Left kidney (tissue), 1 donor: Measurements from ENCODE around the gene KATNB1. TPM values are rescaled to one million over a fixed set of nuclear protein-coding genes. Genes with fewer than 3 reads are reported as not detected.

Experiments used
- polyA plus RNA-seq: library from polyadenylated mRNA; unstranded; fragments of 120-200 nt; gene quantifications from one replicate; pipeline ENCODE4 v1.2.1, GENCODE V29; 2013; ENCODE audit not compliant: insufficient read length

Gene KATNB1
- polyA plus RNA-seq, 1 donor = 21.3 TPM

Other genes with a start within 250 kb of the KATNB1 start
- gene DOK4, start 249.3 kb upstream of the KATNB1 start, polyA plus RNA-seq = 27.8 TPM
- 13.9 TPM for gene CCDC102A, start 199.2 kb upstream of the KATNB1 start, polyA plus RNA-seq
- 1.3 TPM for gene ADGRG5, start 193.1 kb upstream of the KATNB1 start, polyA plus RNA-seq
- gene ADGRG1, start 107.1 kb upstream of the KATNB1 start, polyA plus RNA-seq = 74.1 TPM
- 0.18 TPM for gene ADGRG3, start 67.5 kb upstream of the KATNB1 start, polyA plus RNA-seq
- gene DRC7, start 41.0 kb upstream of the KATNB1 start, polyA plus RNA-seq = 3.4 TPM
- 55.0 TPM for gene KIFC3, start 66.7 kb downstream of the KATNB1 start, polyA plus RNA-seq
- 0.02 TPM for gene CNGB1, start 235.4 kb downstream of the KATNB1 start, polyA plus RNA-seq